Measurements from ENCODE around the gene FNBP1. TPM values are rescaled to one million over a fixed set of nuclear protein-coding genes. Genes with fewer than 3 reads are reported as not detected.

The FNBP1 gene
- total and polyA plus RNA-seq, 10 of the 15 experiments (the other 5 are each of a cell fraction or from before 2014, with no cell fraction given), result 64.5 to 353 (median 179) TPM

GRCh38 chr9:130010151-130010988 is 32.6 kb downstream of the FNBP1 start (continued):
- TF ChIP-seq, protein P1, sequence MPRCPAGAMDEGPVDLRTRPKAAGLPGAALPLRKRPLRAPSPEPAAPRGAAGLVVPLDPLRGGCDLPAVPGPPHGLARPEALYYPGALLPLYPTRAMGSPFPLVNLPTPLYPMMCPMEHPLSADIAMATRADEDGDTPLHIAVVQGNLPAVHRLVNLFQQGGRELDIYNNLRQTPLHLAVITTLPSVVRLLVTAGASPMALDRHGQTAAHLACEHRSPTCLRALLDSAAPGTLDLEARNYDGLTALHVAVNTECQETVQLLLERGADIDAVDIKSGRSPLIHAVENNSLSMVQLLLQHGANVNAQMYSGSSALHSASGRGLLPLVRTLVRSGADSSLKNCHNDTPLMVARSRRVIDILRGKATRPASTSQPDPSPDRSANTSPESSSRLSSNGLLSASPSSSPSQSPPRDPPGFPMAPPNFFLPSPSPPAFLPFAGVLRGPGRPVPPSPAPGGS (IDR thresholded peaks at IDR 0.05; ENCODE audit: borderline replicate concordance, insufficient read depth, low read depth, low read length, poor library complexity, severe bottlenecking), result no peak
- TF ChIP-seq SMAD5 (IDR thresholded peaks at IDR 0.05; ENCODE audit: low read depth) (no peak), MTA2 (IDR thresholded peaks at IDR 0.05; ENCODE audit: low read depth) (peak; percentile 62), MYB (IDR thresholded peaks at IDR 0.05; ENCODE audit: borderline replicate concordance, low read depth, low read length) (no peak), JUNB (IDR thresholded peaks at IDR 0.05) (peak; percentile 55), MEF2A (IDR thresholded peaks at IDR 0.05; ENCODE audit: insufficient read depth, low read depth, low read length) (no peak), BMI1 (IDR thresholded peaks at IDR 0.05; ENCODE audit: borderline replicate concordance) (0 out of 2 replicates have a peak, but pooled peaks have one; percentile 6), NRF1 (conservative IDR thresholded peaks at IDR 0.05; ENCODE audit: low read depth, low read length) (no peak), RBBP5 (conservative IDR thresholded peaks at IDR 0.05) (no peak), TCF7 (IDR thresholded peaks at IDR 0.05; ENCODE audit: borderline replicate concordance) (0 out of 2 replicates have a peak, but pooled peaks have one; percentile 15), GATAD2B (conservative IDR thresholded peaks at IDR 0.05; ENCODE audit: low read depth) (no peak), CREB1 (IDR thresholded peaks at IDR 0.05; ENCODE audit: low read depth) (peak; percentile 64; the same call in 1 of the 2 replicates), ZNF24 (IDR thresholded peaks at IDR 0.05) (no peak), ASH2L (IDR thresholded peaks at IDR 0.05; ENCODE audit: borderline replicate concordance, low read depth) (no peak), TBL1XR1 (IDR thresholded peaks at IDR 0.05; ENCODE audit: low read depth, low read length) (no peak), SUZ12 (IDR thresholded peaks at IDR 0.05; ENCODE audit: unreplicated experiment) (no peak), DPF2 (IDR thresholded peaks at IDR 0.05) (no peak; the same call in none of the 2 replicates), ZNF687 (IDR thresholded peaks at IDR 0.05) (peak; percentile 87), SMARCA5 (IDR thresholded peaks at IDR 0.05) (no peak), KAT2A (conservative IDR thresholded peaks at IDR 0.05; ENCODE audit: control insufficient read depth, low read depth, low read length) (no peak), BACH1 (IDR thresholded peaks at IDR 0.05; ENCODE audit: borderline replicate concordance) (no peak), MYC (IDR thresholded peaks at IDR 0.05; ENCODE audit: insufficient read depth, insufficient read length, insufficient replicate concordance, low read length, severe bottlenecking) (no peak), STAT3 (IDR thresholded peaks at IDR 0.05; ENCODE audit: low read depth, low read length) (no peak), SUPT20H (IDR thresholded peaks at IDR 0.05; ENCODE audit: borderline replicate concordance, control insufficient read depth, low read depth, low read length) (no peak)
- TF ChIP-seq, protein P2, sequence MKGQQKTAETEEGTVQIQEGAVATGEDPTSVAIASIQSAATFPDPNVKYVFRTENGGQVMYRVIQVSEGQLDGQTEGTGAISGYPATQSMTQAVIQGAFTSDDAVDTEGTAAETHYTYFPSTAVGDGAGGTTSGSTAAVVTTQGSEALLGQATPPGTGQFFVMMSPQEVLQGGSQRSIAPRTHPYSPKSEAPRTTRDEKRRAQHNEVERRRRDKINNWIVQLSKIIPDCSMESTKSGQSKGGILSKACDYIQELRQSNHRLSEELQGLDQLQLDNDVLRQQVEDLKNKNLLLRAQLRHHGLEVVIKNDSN (IDR thresholded peaks at IDR 0.05; ENCODE audit: borderline replicate concordance, extremely low read length, insufficient read depth, low read depth, low read length), result no peak
